Stimulated activated CD8-positive, alpha-beta memory T cell treated with anti-CD3 and anti-CD28 coated beads, Interleukin-15, amount 100 ng/mL, for 24 hours (primary cell): ENCODE measurements around the gene TMEM45B.
"Not testable (repeated sequence)": the region's sequence is repeated elsewhere in the genome, so short reads cannot be mapped to it uniquely, and the experiment has no call there.

Source experiments
- DNase-seq: peaks from one replicate; pipeline ENCODE4 v3.0.0-alpha.2; 2020; ENCODE audit warnings: low read depth

The TMEM45B gene

DNA sequence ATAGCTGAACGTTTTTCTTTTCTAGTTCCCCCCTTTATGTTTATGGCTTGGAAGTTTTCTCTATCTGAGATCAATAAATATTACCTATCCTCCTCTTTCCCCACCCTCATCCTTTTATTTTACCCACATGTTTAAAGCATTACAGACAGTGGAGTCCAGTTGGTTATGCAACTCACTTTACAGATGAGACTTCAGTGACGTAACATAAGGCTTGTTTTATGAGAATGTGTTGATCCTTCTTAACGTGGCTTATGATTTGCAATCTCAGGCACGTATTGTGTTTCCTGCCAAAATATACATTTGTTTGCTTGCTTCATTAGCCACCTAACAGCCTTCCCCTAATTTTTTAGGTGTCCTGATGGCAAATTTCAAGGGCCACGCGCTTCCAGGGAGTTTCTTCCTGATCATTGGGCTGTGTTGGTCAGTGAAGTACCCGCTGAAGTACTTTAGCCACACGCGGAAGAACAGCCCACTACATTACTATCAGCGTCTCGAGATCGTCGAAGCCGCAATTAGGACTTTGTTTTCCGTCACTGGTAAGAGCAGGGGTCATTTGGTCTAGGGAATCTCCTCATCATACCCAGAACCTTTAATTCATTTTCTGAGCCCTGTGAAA is 36.6 kb downstream of the TMEM45B start:
- DNase-seq, result no peak

DNA sequence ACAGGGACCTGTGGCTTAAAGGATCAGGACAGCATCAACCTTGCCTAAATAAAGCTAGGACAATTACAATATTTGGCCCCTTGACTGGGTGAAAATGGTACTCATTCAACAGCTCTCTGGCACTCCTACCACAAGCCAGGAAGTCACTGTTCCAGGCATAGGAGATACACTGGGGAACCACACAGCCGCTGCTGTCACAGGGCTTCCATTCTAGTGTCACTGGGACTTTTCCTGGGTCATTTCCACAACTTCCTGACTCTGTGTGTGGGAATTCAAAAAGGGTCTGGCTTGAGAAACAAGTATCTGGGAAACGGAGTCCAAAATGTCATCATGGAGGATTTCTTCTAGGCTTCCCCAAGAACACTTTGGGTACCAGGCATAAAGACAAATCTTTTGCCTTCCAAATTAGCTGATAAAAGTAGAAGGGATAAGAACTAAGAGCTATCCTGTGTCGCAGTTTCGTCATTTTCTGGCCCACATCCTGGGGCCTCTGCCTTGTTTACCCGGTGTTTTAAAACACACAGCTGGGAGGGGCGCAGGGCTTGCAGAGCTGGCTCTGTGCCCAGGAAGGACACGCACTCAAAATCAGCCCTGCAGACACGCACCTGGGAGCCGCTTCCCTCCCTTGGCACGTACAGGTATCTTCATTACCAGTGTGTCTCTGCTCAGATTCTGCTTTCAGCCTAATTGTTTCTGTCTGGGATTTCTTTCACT is 38.0 kb downstream of the TMEM45B start:
- no peak for DNase-seq

DNA sequence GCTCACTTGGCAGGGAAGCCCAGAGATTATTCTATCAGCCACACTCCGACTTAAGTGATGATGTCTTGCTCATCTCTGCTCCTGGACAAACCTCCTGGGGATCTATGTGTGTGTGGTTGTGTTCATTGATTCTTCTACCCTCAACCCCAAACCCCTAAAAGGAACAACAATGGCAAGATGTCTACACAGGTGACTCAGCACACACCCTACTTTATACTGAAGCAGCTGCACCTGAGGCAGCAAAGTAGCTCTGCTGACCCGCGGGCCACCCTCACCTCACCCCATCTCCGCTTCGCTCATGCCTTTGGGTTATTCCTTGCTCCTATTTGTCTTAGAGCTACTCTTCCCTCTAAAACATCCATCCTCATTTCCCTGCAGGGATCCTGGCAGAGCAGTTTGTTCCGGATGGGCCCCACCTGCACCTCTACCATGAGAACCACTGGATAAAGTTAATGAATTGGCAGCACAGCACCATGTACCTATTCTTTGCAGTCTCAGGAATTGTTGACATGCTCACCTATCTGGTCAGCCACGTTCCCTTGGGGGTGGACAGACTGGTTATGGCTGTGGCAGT is 38.7 kb downstream of the TMEM45B start:
- DNase-seq, result no peak

DNA sequence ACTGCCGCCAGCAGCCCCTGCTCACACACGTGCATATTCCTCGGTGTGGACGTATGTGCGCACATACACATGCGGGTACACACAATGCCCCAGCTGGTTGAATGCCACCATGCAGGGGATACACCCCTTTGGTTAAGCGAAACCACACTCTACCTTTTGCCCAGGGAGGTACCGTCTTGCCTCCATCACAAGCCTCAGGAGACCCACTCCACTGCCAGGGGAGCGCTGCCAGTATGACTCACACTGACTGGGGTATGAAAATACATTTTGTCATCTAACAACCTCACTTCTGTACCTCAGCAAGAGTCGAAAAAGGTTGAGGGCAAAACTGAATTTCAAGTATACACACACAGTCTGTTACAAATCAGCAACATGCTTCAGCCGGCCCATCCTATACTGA is 39.4 kb downstream of the TMEM45B start:
- DNase-seq, result no peak

DNA sequence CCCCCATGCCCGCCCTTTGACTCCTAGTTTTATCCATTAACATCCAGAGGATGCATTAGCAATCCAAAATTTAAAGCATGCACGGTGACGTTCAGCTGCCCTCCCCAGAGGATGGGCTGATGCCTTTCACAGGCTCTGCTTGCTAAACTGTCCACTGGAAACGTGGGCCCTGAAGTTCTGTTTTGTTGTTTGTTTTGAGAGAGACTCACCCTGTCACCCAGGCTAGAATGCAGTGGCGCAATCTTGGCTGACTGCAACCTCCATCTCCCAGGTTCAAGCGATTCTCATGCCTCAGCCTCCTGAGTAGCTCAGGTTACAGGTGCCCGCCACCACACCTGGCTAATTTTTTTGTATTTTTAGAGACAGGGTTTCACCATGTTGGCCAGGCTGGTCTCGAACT is 40.4 kb downstream of the TMEM45B start:
- DNase-seq, result no peak

DNA sequence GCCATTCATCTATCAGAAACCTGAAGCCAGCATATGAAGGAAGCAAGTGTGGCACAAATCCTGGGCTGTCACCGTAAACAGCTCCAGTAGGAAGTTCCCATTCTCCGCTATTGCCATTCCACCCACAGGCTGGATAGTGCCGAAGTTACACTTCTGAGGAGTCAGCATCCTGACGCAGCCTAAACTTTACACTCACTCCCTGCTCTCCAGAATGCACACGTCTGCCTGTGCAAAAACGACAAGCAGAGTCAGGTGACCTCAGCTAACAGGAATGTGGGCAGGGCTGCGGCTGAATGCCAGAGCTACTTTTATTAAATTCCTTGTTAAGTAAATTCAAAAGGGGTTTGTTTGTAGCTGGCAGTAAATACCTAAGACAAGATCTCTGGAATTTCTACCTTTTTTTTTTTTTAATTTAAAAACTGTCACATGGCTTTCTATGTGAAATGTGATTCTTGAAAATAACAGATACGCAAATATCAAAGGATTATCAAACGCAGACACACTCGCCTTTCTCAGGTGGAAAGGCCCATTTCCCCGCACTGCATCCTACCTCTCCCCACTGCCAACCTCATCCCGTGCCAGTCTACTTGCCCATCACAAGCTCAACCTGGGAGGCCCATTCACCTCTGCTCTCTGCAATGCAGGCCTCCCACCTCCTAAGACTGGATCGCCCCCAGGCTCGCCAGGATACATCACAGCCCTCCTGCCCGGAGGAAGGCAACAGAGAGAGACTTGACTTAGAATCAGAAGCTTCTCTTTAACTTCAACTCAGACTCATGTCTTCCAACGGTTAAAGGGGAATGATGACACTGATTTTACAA is 46.3 kb downstream of the TMEM45B start:
- no peak for DNase-seq

DNA sequence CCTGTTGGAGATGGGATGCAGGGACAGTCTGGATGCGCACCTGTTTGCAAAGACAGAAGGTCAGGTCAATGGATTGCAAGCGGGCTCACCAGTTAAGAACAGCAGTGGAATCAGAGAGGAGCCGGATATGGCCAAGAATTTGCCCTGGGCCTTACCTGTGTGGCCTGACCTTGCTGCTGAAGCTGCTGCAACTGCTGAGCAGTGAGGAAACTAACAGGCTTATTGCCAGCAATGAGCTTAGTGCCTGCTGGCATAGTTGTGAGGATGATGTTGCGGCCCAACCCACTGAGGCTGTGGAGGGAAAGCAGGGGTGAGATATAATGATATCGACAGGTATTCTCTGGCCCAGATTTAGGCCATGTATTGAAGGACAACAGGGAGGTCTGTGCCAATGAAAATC is 49.2 kb downstream of the TMEM45B start:
- DNase-seq, result no peak

DNA sequence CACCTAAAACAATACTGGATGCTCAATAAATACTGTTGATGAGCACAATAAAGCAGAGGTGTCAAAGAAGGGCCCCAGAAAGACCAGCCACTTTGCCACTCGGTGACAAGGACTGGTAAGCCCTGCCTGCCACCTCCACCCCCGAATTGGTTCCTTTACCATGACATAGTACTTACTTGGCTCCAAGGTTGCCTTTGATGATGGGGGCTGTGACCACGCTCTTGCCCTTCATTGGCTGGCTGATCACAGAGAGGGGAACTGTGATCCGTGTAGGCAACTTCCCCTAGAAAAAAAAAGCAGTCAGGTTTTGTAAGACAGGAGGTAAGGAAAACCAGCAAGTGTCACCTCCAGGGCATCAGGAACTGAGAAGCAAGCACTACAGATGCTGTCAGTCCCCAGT is 50.1 kb downstream of the TMEM45B start:
- DNase-seq, result no peak

DNA sequence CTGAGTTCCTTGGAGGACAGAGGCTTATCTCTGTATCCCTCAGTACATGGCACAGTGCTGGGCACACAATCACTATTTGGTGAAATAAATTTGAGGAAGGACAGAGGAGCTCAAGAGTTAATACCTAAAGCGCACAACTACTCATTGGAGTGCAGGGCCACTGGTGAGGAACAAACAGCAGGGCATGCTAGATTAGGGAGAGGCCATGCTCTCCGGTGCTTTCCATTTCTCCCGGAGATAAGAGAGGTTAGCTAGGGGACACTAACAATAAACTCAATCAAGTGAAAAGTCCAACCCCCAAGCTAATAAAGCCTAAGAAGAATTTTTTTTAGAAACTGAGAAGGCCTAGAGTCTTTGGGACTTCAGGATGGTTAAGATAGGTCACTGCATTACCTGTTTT is 50.7 kb downstream of the TMEM45B start:
- no peak for DNase-seq

DNA sequence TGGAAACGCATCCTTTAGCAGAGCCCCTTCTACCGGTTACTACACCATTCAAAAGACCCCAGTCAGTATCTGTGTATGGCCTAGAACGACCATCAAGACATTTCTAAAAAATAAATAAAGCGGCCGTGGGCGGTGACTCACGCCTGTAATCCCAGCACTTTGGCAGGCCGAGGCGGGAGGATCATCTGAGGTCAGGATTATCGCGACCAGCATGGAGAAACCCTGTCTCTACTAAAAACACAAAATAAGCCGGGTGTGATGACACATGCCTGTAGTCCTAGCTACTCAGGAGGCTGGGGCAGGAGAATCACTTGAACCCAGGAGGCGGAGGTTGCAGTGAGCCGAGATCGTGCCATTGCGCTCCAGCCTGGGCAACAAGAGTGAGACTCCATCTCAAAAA is 53.0 kb downstream of the TMEM45B start:
- DNase-seq, result not testable (repeated sequence)

DNA sequence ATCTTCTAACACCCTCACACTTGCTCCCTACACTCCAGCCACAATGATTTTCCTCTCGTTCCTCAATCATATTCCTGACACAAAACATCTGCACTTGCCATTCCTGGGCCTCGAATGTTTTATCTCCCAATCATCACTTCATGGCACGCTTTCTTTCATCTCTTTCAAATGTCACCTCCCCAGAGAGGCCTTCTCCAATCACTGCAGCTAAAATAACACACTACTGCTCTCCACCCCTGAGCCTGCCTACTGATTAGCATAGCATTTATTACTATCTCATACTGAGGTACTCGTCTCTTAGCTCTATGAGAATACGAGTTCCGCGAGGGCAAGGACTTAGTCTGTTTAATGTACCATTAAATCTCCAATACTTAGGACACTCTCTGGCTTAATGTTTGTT is 56.3 kb downstream of the TMEM45B start:
- DNase-seq, result no peak

DNA sequence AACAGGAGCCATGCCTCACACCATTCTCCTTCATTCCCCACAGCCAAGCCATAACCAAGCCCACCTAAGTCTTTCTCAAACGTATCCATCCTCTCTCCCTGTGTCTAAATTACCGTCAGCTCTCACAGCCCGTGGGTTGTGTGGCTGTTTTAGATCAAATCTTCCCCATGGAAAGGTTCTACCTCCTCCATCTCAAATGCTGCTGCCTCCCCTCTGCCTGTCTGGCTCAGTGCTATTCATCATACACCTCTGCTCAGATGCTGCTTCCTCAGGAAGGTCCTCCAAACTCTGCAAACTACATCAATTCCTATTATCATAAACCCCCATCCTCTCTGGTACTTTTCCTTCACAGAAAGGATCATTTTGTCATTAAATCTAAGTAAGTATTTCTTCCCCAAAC is 64.7 kb downstream of the TMEM45B start:
- DNase-seq, result no peak

DNA sequence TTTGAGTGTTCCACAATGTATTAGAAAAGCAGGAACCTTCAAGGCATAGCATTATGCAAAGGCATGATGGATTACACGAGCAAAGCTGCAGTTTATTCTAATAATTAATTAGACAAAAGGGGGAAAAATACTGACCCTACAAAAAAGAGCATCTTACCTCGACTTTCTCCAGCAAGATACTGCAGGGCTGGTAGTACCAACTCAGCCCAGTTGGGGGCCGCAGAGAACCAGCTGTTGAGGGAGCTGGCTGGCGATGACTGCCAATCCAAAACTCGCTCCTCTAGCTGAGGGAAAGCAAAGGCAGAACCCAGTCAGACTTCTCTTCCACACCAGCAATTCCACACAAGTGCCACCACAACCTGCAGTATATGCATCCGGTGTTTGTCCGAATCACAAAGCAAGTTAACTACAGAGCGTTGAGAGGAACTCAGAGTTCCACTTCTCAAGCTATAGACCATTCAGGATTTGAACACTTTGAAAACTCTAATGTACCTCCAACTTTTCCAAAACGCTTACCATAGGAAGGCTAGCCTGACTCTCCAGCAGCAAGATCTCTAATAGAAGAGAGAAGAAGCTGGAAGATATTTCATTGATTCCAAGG is 66.0 kb downstream of the TMEM45B start:
- no peak for DNase-seq

DNA sequence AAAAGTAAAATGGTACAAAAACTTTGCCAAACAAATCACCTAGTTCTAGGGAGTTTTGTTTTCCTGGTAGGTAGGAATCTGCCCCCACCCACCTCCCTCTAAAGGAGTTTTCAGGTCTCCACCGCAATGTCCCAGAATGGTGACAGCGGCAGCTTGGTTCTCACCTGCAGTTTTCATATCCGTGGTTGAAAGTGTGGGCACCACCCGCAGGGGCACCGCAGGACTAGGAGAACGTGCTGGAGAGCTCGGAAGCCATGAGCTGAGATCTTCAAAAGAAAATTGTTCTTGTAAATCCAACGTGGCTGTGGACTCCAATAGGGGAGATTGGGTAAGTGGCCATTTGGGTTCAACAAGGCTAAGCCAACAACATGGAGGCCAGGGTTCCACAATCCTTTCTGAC is 68.9 kb downstream of the TMEM45B start:
- DNase-seq, result no peak

DNA sequence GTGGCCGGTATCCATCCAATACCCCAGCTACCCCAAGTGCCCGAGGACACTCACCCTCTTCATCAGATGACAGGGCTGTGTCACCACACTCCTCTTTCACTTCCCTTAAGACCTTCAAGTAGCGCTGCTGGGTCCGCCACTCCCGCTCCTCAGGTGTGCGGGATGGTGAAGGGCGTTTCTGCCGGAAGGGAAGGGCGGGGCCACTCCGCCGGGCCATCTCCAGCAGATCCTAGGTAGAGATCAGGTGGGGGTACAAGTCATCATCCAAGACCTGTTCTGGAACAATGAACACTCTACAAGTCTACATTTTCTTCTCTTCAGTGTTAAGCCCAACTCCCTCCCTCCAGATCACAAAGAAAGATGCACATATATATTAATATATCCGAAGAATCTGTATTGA is 69.7 kb downstream of the TMEM45B start:
- no peak for DNase-seq

DNA sequence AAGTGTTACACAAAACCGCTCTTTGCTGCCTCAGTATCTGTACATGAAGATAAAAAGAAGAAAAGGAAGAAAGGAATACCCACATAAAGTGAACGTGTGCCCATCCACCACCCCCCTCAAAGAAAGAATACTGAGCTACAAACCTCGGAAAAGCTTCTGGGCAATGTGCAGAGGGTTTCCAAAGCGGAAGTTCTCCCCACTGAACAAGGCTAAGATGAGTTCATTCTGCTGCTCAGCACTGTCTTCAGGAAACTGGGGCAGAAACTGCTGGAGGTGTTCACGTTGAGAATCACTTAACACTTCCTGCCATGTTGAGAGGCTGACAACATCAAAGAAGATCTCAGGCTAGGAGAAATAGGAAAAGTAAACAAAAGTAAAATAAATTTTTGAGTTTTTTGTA is 72.8 kb downstream of the TMEM45B start:
- no peak for DNase-seq

DNA sequence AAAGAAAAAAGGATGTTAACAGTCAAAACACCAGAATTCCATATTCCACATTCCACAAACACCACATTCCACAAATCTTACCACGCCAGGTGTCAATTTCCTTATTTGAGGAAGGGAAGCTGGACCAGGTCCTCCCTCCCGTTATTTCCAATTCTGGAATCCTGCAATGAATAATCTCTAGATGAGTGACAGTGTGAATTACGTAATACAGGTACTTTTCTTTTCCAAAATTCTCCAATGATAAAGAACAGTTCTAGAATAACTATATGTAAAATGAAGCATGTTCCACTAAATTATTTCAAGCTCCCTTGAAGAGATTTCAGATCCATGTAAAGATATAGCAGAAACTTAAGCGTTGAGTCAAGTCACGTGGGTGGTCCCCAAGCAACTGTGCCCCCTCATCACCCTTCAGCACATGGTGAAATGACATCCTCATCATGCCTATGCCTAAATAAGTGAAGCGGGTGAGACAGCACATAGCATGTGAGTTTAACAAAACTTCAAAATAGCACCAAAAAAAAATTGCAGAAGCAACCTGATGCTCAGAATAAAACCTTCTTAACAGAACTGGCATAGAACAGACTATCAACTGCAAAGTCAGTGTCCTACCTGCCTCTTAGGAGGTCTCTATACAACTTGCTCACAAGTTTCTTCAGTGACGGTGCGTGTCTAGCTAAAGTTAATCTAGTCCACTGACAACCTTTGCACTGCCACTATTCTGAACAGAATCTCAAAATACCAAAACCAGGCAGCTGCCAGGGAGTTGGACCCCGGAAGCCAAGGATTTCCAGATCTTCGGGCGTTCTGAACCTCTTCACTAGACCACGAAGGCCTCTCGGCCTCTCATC is 78.9 kb downstream of the TMEM45B start:
- DNase-seq, result no peak

DNA sequence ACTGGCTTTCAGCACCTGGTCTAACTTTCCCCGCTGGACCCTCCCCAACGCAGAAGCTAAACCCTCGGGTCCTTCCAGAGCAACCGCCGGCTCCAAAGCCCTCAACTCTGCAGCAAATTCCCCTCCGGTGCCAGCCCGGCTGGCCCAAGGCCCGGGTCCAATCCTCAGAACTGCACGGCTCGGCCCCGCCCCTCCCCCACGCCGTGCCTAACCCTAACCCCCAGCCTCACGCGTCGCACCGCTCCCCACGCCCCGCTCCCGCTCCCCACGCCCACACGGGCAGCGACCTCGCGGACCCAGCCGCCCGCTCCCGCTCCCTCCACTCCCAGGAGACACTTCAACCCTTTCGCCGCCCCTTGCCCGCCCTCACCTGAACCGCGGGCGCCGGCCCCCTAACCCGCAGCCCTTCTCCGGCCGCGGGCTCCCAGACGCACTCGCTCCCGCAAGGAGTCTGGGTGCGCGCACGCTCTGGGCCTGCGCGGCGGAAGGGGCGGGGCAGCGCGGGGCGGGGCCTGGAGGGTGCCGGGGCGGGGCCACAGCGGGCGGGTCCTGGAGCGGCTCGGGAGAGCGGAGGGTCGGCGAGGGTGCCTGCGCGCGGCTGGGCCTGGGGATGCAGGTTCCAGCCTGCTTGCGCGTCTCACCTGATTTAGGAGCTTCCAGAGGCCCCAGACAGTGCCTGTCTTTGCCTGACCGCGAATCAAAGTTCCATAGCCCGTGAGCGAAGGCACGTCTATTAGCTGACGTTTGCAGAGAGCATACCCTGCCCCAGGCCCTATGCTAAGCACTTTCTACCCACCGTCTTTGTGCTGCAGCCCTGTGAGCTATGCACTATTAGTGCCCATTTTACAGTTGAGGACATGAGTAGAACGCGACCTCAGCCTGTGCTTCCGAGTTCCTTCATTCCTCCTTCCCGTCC is 79.7 kb downstream of the TMEM45B start, which contains the start of gene NFRKB:
Gene NFRKB, minus strand, starts transcription at position 453 of the 916 bp plus-strand sequence. CDS start 2,729 bp downstream, outside the sequence.
- DNase-seq, result peak; percentile 94

DNA sequence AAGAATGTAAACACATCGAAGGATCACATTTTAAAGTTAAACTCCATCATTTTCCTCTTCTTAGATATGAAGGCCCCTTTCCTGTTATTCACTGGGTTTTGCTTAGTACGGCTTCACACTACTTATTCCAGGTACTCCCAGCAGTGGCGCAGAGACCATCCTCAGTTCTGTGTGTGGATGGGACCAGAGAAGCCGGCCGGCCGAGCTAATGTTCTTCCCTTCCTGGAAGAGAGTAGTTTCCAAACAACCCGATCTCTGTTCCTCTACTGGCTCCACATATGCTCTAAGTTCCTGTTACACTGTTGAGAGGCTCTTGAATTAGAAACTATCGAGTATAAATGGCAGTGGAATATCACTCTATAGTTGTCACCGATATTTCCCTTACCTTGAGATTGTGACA is 80.4 kb downstream of the TMEM45B start:
- no peak for DNase-seq

DNA sequence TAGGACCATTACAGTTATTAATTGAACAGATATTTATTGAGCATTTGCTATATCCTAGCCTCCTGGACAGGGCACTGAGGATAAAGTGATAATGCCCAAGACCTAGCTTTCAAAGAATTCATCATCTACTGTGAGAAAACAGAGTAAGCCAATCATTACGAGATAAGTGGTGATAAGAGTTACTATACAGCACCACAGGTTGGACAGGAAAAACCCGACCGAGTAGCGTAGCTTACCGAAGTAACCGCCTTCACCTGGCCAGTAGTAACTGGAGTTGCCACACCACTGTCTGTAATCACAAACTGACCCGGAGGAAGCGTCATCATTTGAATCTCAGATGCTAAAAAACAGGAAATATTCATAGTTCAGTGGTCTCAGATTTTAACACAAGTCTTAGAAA is 89.8 kb downstream of the TMEM45B start:
- DNase-seq, result no peak
